Measurements from ENCODE around the gene EFCAB14. TPM values are rescaled to one million over a fixed set of nuclear protein-coding genes. Genes with fewer than 3 reads are reported as not detected.

Gene EFCAB14
- total and polyA plus RNA-seq, 4 experiments from 2014 or later, result 87.0 to 117 (median 97.6) TPM

GRCh38 chr1:46717654-46718053 is 1.3 kb downstream of the EFCAB14 start:
- Mint-ChIP-seq H3K27me3 (no peaks in the 10 kb centered on the region), H3K4me3 (peak overlapping the region; percentile 90 to 97 (median 92)), H3K27ac (peak overlapping the region; percentile 87 to 97 (median 95)), H3K9me3 (peaks cover 0 to 4% (median 0%) of the 10 kb centered on the region in 8 donors), H3K4me1 (peaks cover 31 to 57% (median 45%) of the 10 kb centered on the region in 4 donors), H3K36me3 (peaks cover 28 to 51% of the 10 kb centered on the region in 2 donors)
- POLR2A ChIA-PET (ENCODE audit: partially characterized antibody), result interaction anchor here (0.7 to 1.7 kb wide), 3 partner anchors 9 to 101 kb away, joined by 3 to 10 read pairs (median 6); partner anchors contain the start of genes ATPAF1 and MOB3C
- no peaks in the 10 kb centered on the region for H3K27me3 ChIP-seq (ENCODE audit: insufficient read depth, low read length)
- no peaks in the 10 kb centered on the region for H3K9me3 ChIP-seq (ENCODE audit: control insufficient read depth in 1 of 2, low read length in 2 of 2)
- intact Hi-C loops (cut with micrococcal nuclease), result loop anchor here (2.0 to 10.0 kb wide), 4 partner anchors 100 to 1030 kb away; partner anchors contain the start of genes CMPK1, GPBP1L1, LRRC41 and MOB3C
- no peak for DNase-seq
- H3K27ac ChIP-seq (ENCODE audit: low read depth, low read length), result peak overlapping the region; percentile 88
- CTCF ChIA-PET (ENCODE audit: partially characterized antibody), result no interaction called here
- peak overlapping the region; percentile 40 to 72 for H3K4me3 ChIP-seq (ENCODE audit: low read length in 2 of 2)
- peaks cover 49% of the 10 kb centered on the region for H3K4me1 ChIP-seq (ENCODE audit: insufficient read depth, low read length)
- H3K36me3 ChIP-seq (ENCODE audit: insufficient read depth, low read length), result peaks cover 19% of the 10 kb centered on the region

- Mint-ChIP-seq H3K4me1 (peaks cover 34 to 71% (median 52%) of the 10 kb centered on the region in 4 donors), H3K36me3 (peaks cover 40 to 69% of the 10 kb centered on the region in 2 donors), H3K9me3 (peaks cover 0 to 4% (median 0%) of the 10 kb centered on the region in 8 donors), H3K27me3 (no peaks in the 10 kb centered on the region), H3K4me3 (peak overlapping the region in 2 of 8 donors; percentile 23 to 40), H3K27ac (peak overlapping the region in 1 of 7 donors; percentile 43)
- peaks cover 48% of the 10 kb centered on the region for H3K4me1 ChIP-seq (ENCODE audit: insufficient read depth, low read length)
- peaks cover 38% of the 10 kb centered on the region for H3K36me3 ChIP-seq (ENCODE audit: insufficient read depth, low read length)
- H3K9me3 ChIP-seq (ENCODE audit: control insufficient read depth in 1 of 2, low read length in 2 of 2), result no peaks in the 10 kb centered on the region
- no peak overlapping the region for H3K27ac ChIP-seq (ENCODE audit: low read depth, low read length)
- DNase-seq, result no peak
- ChIA-PET CTCF (ENCODE audit: partially characterized antibody) (interaction anchor here (3.7 kb wide), 1 partner anchor 11 kb away, joined by 21 read pairs; no protein-coding TSS in a partner anchor), POLR2A (ENCODE audit: partially characterized antibody) (interaction anchor here (0.6 kb wide), 1 partner anchor 17 kb away, joined by 3 read pairs; no protein-coding TSS in a partner anchor)
- H3K27me3 ChIP-seq (ENCODE audit: insufficient read depth, low read length), result no peaks in the 10 kb centered on the region
- intact Hi-C loops (cut with micrococcal nuclease), result loop anchor here (5.0 to 10.0 kb wide), 3 partner anchors 98 to 1028 kb away; partner anchors contain the start of genes CMPK1, GPBP1L1, MOB3C and TMEM69
- H3K4me3 ChIP-seq (ENCODE audit: low read length in 2 of 2), result no peak overlapping the region
Measured at GRCh38 chr1:46714976-46715375, 3.9 kb downstream of the EFCAB14 start.

- ChIA-PET CTCF (ENCODE audit: partially characterized antibody) (interaction anchor here (0.7 to 1.6 kb wide), 4 partner anchors 17 to 231 kb away, joined by 3 read pairs; no protein-coding TSS in a partner anchor), POLR2A (ENCODE audit: partially characterized antibody) (interaction anchor here (1.4 to 1.8 kb wide), 2 partner anchors 9 to 11 kb away, joined by 3 to 6 read pairs; partner anchors contain the start of gene EFCAB14)
- no peak for DNase-seq
- no peak overlapping the region for H3K27ac ChIP-seq (ENCODE audit: low read depth, low read length)
- Mint-ChIP-seq H3K27ac (no peak overlapping the region), H3K9me3 (no peaks in the 10 kb centered on the region), H3K27me3 (no peaks in the 10 kb centered on the region), H3K4me3 (no peak overlapping the region), H3K36me3 (peaks cover 54 to 77% of the 10 kb centered on the region in 2 donors), H3K4me1 (peaks cover 20 to 53% (median 29%) of the 10 kb centered on the region in 4 donors)
- intact Hi-C loops (cut with micrococcal nuclease), result no loop called here
- peaks cover 3% of the 10 kb centered on the region for H3K4me1 ChIP-seq (ENCODE audit: insufficient read depth, low read length)
- no peaks in the 10 kb centered on the region for H3K27me3 ChIP-seq (ENCODE audit: insufficient read depth, low read length)
- H3K9me3 ChIP-seq (ENCODE audit: control insufficient read depth in 1 of 2, low read length in 2 of 2), result no peaks in the 10 kb centered on the region
- H3K4me3 ChIP-seq (ENCODE audit: low read length in 2 of 2), result no peak overlapping the region
- peaks cover 59% of the 10 kb centered on the region for H3K36me3 ChIP-seq (ENCODE audit: insufficient read depth, low read length)
Measured at GRCh38 chr1:46708121-46708520, 10.8 kb downstream of the EFCAB14 start.

- H3K4me1 ChIP-seq (ENCODE audit: insufficient read depth, low read length), result no peaks in the 10 kb centered on the region
- peaks cover 46% of the 10 kb centered on the region for H3K36me3 ChIP-seq (ENCODE audit: insufficient read depth, low read length)
- DNase-seq, result no peak
- no peaks in the 10 kb centered on the region for H3K27me3 ChIP-seq (ENCODE audit: insufficient read depth, low read length)
- H3K4me3 ChIP-seq (ENCODE audit: low read length in 2 of 2), result no peak overlapping the region
- Mint-ChIP-seq H3K4me1 (peaks cover 26 to 61% (median 33%) of the 10 kb centered on the region in 4 donors), H3K36me3 (peaks cover 46 to 83% of the 10 kb centered on the region in 2 donors), H3K27ac (peak overlapping the region in 2 of 7 donors; percentile 27 to 47), H3K4me3 (no peak overlapping the region), H3K27me3 (no peaks in the 10 kb centered on the region), H3K9me3 (no peaks in the 10 kb centered on the region)
- CTCF ChIA-PET (ENCODE audit: partially characterized antibody), result interaction anchor here (1.3 to 1.8 kb wide), 2 partner anchors 18 to 20 kb away, joined by 3 to 4 read pairs; no protein-coding TSS in a partner anchor
- intact Hi-C loops (cut with micrococcal nuclease), result no loop called here
- POLR2A ChIA-PET (ENCODE audit: partially characterized antibody), result interaction anchor here (1.1 kb wide), 1 partner anchor 10 kb away, joined by 4 read pairs; no protein-coding TSS in a partner anchor
- no peak overlapping the region for H3K27ac ChIP-seq (ENCODE audit: low read depth, low read length)
- H3K9me3 ChIP-seq (ENCODE audit: control insufficient read depth in 1 of 2, low read length in 2 of 2), result no peaks in the 10 kb centered on the region
Measured at GRCh38 chr1:46705408-46705807, 13.5 kb downstream of the EFCAB14 start.

- H3K9me3 Mint-ChIP-seq, result no peaks in the 10 kb centered on the region
- no peaks in the 10 kb centered on the region for H3K27me3 ChIP-seq (ENCODE audit: insufficient read depth, low read length)
- no peaks in the 10 kb centered on the region for H3K4me1 ChIP-seq (ENCODE audit: insufficient read depth, low read length)
- peaks cover 29 to 68% (median 39%) of the 10 kb centered on the region in 4 donors for H3K4me1 Mint-ChIP-seq
- H3K27ac ChIP-seq (ENCODE audit: low read depth, low read length), result no peak overlapping the region
- intact Hi-C loops (cut with micrococcal nuclease), result no loop called here
- H3K9me3 ChIP-seq (ENCODE audit: control insufficient read depth in 1 of 2, low read length in 2 of 2), result no peaks in the 10 kb centered on the region
- no peaks in the 10 kb centered on the region for H3K27me3 Mint-ChIP-seq
- POLR2A ChIA-PET (ENCODE audit: partially characterized antibody), result interaction anchor here (1.1 kb wide), 1 partner anchor 8 kb away, joined by 4 read pairs; no protein-coding TSS in a partner anchor
- H3K36me3 ChIP-seq (ENCODE audit: insufficient read depth, low read length), result peaks cover 46% of the 10 kb centered on the region
- no peak overlapping the region for H3K4me3 ChIP-seq (ENCODE audit: low read length in 2 of 2)
- peak overlapping the region in 4 of 7 donors; percentile 18 to 78 (median 62) for H3K27ac Mint-ChIP-seq
- no peak overlapping the region for H3K4me3 Mint-ChIP-seq
- DNase-seq, result no peak
- H3K36me3 Mint-ChIP-seq, result peaks cover 43 to 85% of the 10 kb centered on the region in 2 donors
- CTCF ChIA-PET (ENCODE audit: partially characterized antibody), result interaction anchor here (1.3 to 1.8 kb wide), 2 partner anchors 17 to 21 kb away, joined by 3 to 4 read pairs; no protein-coding TSS in a partner anchor
Measured at GRCh38 chr1:46703927-46704641, 14.8 kb downstream of the EFCAB14 start.

DNA sequence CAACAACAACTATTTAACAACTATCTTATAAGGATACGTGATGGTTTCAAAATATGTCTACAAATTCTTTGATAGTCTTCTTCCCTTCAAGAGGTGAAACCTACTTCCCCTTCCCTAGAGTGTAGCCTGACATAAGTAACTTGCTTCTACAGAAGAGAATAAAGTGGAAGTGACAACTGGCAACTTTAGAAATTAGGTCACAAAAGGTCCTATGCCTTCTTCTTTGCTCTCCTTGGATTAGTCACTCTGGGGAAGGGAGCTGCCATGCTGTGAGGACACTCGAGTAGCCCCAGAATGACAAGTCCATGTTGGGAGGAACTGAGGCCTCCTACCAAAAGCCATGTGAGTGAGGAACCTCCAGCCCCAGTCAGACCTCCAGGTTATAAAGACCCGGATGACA is 19.2 kb downstream of the EFCAB14 start:
- POLR2A ChIA-PET (ENCODE audit: partially characterized antibody), result no interaction called here
- peaks cover 33 to 53% (median 39%) of the 10 kb centered on the region in 4 donors for H3K4me1 Mint-ChIP-seq
- Histone ChIP-seq H3K27ac (ENCODE audit: low read depth, low read length) (no peak overlapping the region), H3K4me1 (ENCODE audit: insufficient read depth, low read length) (no peaks in the 10 kb centered on the region), H3K27me3 (ENCODE audit: insufficient read depth, low read length) (no peaks in the 10 kb centered on the region), H3K36me3 (ENCODE audit: insufficient read depth, low read length) (peaks cover 38% of the 10 kb centered on the region), H3K4me3 (ENCODE audit: low read length in 2 of 2) (no peak overlapping the region), H3K9me3 (ENCODE audit: control insufficient read depth in 1 of 2, low read length in 2 of 2) (no peaks in the 10 kb centered on the region)
- H3K27me3 Mint-ChIP-seq, result no peaks in the 10 kb centered on the region
- DNase-seq, result no peak
- H3K9me3 Mint-ChIP-seq, result peaks cover 0 to 6% (median 0%) of the 10 kb centered on the region in 8 donors
- intact Hi-C loops (cut with micrococcal nuclease), result no loop called here
- CTCF ChIA-PET (ENCODE audit: partially characterized antibody), result no interaction called here
- H3K36me3 Mint-ChIP-seq, result peaks cover 40 to 91% of the 10 kb centered on the region in 2 donors
- H3K4me3 Mint-ChIP-seq, result no peak overlapping the region
- H3K27ac Mint-ChIP-seq, result peak overlapping the region in 3 of 7 donors; percentile 37 to 65 (median 53)

GRCh38 chr1:46697053-46697452 is 21.9 kb downstream of the EFCAB14 start:
- Histone ChIP-seq H3K27me3 (ENCODE audit: insufficient read depth, low read length) (no peaks in the 10 kb centered on the region), H3K9me3 (ENCODE audit: control insufficient read depth in 1 of 2, low read length in 2 of 2) (no peaks in the 10 kb centered on the region), H3K36me3 (ENCODE audit: insufficient read depth, low read length) (peaks cover 37% of the 10 kb centered on the region), H3K4me1 (ENCODE audit: insufficient read depth, low read length) (no peaks in the 10 kb centered on the region), H3K4me3 (ENCODE audit: low read length in 2 of 2) (no peak overlapping the region), H3K27ac (ENCODE audit: low read depth, low read length) (no peak overlapping the region)
- ChIA-PET POLR2A (ENCODE audit: partially characterized antibody) (interaction anchor here (1.4 kb wide), 1 partner anchor 22 kb away, joined by 4 read pairs; no protein-coding TSS in a partner anchor), CTCF (ENCODE audit: partially characterized antibody) (interaction anchor here (1.1 to 1.5 kb wide), 2 partner anchors 15 to 22 kb away, joined by 3 read pairs; no protein-coding TSS in a partner anchor)
- Mint-ChIP-seq H3K27ac (peak overlapping the region in 3 of 7 donors; percentile 47 to 81 (median 57)), H3K36me3 (peaks cover 34 to 84% of the 10 kb centered on the region in 2 donors), H3K9me3 (peaks cover 0 to 6% (median 0%) of the 10 kb centered on the region in 8 donors), H3K4me3 (no peak overlapping the region), H3K4me1 (peaks cover 23 to 34% (median 26%) of the 10 kb centered on the region in 4 donors), H3K27me3 (no peaks in the 10 kb centered on the region)
- no peak for DNase-seq
- intact Hi-C loops (cut with micrococcal nuclease), result no loop called here
